ENCODE measurements around the gene C1QTNF3. TPM values are rescaled to one million over a fixed set of nuclear protein-coding genes. Genes with fewer than 3 reads are reported as not detected.

The C1QTNF3 gene
- total RNA-seq, 1 experiment from 2014 or later: 16.1 TPM

DNA sequence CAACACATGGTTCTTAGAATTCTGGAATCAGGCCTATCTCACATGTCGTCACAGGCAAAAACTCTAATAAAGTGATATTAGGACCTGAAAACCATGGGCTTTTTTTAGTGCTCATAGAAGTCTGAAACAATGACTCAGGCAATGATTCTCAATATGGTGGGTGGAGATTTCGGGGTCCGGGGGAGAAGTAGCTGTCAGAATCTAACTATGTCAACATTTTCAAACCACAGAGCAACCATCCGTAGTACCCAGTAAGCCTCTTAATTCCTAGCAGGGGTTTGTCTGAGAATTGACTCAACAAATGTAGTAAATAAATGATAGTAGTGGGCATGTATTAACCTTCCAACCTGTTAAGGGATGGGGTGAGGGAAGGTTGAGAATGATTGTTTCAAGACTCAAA lies 37.8 kb downstream of the C1QTNF3 start:
- Histone ChIP-seq H3K27ac (no peak overlapping the region), H3K4me3 (no peak overlapping the region), H3K9me3 (replicated peaks) (no peaks in the 10 kb centered on the region), H3K36me3 (no peaks in the 10 kb centered on the region; the same call in 1 of the 2 replicates), H3K27me3 (no peaks in the 10 kb centered on the region), H3K4me1 (peaks cover 18% of the 10 kb centered on the region)
- DNase-seq: no peak

- Histone ChIP-seq H3K9me3 (replicated peaks) (no peaks in the 10 kb centered on the region), H3K36me3 (no peaks in the 10 kb centered on the region; the same call in 1 of the 2 replicates), H3K4me1 (peaks cover 10% of the 10 kb centered on the region), H3K27me3 (no peaks in the 10 kb centered on the region), H3K27ac (no peak overlapping the region), H3K4me3 (no peak overlapping the region)
- DNase-seq: no peak
These were observed 39.1 kb downstream of the C1QTNF3 start for GRCh38 chr5:34003941-34004340.

GRCh38 chr5:34002629-34003328 lies 40.2 kb downstream of the C1QTNF3 start:
- Histone ChIP-seq H3K4me1 (peaks cover 9% of the 10 kb centered on the region; the same call in 1 of the 2 replicates), H3K4me3 (no peak overlapping the region), H3K27ac (no peak overlapping the region), H3K9me3 (replicated peaks) (no peaks in the 10 kb centered on the region), H3K27me3 (no peaks in the 10 kb centered on the region), H3K36me3 (no peaks in the 10 kb centered on the region; the same call in 1 of the 2 replicates)
- no peak for DNase-seq

DNA sequence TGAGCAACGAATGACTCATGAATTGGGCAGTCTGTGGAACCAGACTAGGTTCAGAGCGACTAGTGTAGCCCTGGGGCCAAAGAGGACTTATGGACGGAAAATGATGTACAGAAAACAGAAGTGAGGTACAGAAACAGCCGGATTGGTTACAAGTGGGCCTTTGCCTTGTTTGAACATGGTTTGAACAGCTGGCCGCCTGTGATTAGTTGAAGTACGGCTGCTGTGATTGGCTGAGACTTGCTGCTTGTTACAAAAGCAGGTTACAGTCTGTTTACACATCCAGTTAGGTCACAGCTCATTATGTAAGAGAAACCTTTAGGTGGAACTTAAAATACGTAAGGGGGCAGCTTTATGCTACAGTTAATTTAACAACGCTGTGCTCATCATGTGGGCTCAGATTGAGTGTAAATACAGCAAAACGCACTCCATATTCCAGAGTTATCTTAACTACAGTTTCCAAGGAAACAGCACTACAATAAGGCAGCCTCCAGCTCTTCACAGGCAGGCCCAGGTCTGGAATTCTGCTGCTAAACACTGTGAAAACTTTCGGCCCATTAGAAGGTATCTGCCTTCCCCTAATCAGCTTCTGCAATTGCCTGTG lies 41.7 kb downstream of the C1QTNF3 start:
- DNase-seq: peak; percentile 82 to 87
- no peaks in the 10 kb centered on the region; the same call in 1 of the 2 replicates for H3K36me3 ChIP-seq
- no peak overlapping the region for H3K4me3 ChIP-seq
- no peaks in the 10 kb centered on the region for H3K27me3 ChIP-seq
- no peaks in the 10 kb centered on the region for H3K9me3 ChIP-seq (replicated peaks)
- H3K27ac ChIP-seq: peak overlapping the region; percentile 52
- H3K4me1 ChIP-seq: peaks cover 6% of the 10 kb centered on the region; the same call in 1 of the 2 replicates

GRCh38 chr5:33999978-34000377 lies 43.0 kb downstream of the C1QTNF3 start:
- H3K4me3 ChIP-seq: no peak overlapping the region
- no peaks in the 10 kb centered on the region for H3K9me3 ChIP-seq (replicated peaks)
- peaks cover 6% of the 10 kb centered on the region; the same call in 1 of the 2 replicates for H3K4me1 ChIP-seq
- DNase-seq: no peak
- no peak overlapping the region for H3K27ac ChIP-seq
- no peaks in the 10 kb centered on the region for H3K27me3 ChIP-seq
- no peaks in the 10 kb centered on the region; the same call in 1 of the 2 replicates for H3K36me3 ChIP-seq

- H3K27ac ChIP-seq: no peak overlapping the region
- DNase-seq: peak; percentile 44 to 67
- no peaks in the 10 kb centered on the region for H3K27me3 ChIP-seq
- H3K9me3 ChIP-seq (replicated peaks): no peaks in the 10 kb centered on the region; the same call in 1 of the 2 replicates
- H3K4me3 ChIP-seq: no peak overlapping the region
- 0 out of 2 replicates have a peak, but pooled peaks cover 2% of the 10 kb centered on the region for H3K36me3 ChIP-seq
- peaks cover 6% of the 10 kb centered on the region; the same call in 1 of the 2 replicates for H3K4me1 ChIP-seq
These were observed 45.6 kb downstream of the C1QTNF3 start for GRCh38 chr5:33997331-33997983.

DNA sequence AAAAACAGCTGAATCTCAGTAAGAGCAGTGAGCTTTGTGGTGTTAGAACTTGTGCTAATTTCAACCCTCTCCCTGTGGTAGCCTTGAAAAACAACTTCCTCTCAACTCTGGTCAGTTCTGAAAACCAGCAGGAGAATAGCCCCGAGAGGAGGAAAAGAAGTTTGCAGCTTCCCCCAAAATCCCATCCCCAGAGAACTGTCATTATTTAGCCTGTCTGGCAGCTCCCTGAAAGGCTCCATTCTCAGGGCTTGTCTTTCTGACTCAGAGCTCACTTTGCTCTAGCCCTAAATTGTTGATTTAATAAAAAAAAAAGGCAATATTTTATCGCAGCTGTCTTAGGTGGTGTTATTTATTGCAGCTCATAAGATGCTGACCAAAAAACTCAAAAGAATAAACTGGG lies 47.1 kb downstream of the C1QTNF3 start:
- H3K36me3 ChIP-seq: 0 out of 2 replicates have a peak, but pooled peaks cover 2% of the 10 kb centered on the region
- H3K27me3 ChIP-seq: no peaks in the 10 kb centered on the region
- no peak overlapping the region for H3K4me3 ChIP-seq
- H3K27ac ChIP-seq: no peak overlapping the region
- peaks cover 3% of the 10 kb centered on the region; the same call in 1 of the 2 replicates for H3K4me1 ChIP-seq
- H3K9me3 ChIP-seq (replicated peaks): no peaks in the 10 kb centered on the region; the same call in 1 of the 2 replicates
- no peak for DNase-seq

- DNase-seq: no peak
- Histone ChIP-seq H3K27ac (no peak overlapping the region), H3K4me3 (no peak overlapping the region), H3K36me3 (0 out of 2 replicates have a peak, but pooled peaks cover 2% of the 10 kb centered on the region), H3K4me1 (no peaks in the 10 kb centered on the region), H3K27me3 (no peaks in the 10 kb centered on the region), H3K9me3 (replicated peaks) (no peaks in the 10 kb centered on the region; the same call in 1 of the 2 replicates)
These were observed 48.2 kb downstream of the C1QTNF3 start for GRCh38 chr5:33994845-33995244.

GRCh38 chr5:33992864-33993263 lies 50.1 kb downstream of the C1QTNF3 start:
- DNase-seq: no peak

DNA sequence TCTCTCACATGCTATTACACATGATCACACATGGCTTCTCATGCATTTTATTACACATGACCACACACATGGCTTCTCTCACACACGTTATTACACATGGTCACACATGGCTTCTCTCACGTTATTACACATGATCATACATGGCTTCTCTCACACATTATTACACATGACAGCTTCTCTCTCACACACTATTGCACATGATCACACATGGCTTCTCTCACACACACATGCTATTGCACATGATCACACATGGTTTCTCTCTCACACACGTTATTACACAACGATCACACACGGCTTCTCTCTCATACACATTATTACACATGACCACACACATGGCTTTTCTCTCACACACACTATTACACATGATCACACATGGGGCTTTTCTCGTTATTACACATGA lies 57.6 kb downstream of the C1QTNF3 start:
- DNase-seq: no peak
- no peaks in the 10 kb centered on the region for H3K27me3 ChIP-seq
- no peak overlapping the region for H3K27ac ChIP-seq
- H3K4me1 ChIP-seq: no peaks in the 10 kb centered on the region
- no peak overlapping the region for H3K4me3 ChIP-seq
- peaks cover 3% of the 10 kb centered on the region for H3K36me3 ChIP-seq
- no peaks in the 10 kb centered on the region for H3K9me3 ChIP-seq (replicated peaks)

More at GRCh38 chr5:33992864-33993263, 50.1 kb downstream of the C1QTNF3 start:
- Histone ChIP-seq H3K4me1 (no peaks in the 10 kb centered on the region), H3K9me3 (replicated peaks) (no peaks in the 10 kb centered on the region; the same call in 1 of the 2 replicates), H3K27me3 (no peaks in the 10 kb centered on the region), H3K27ac (no peak overlapping the region), H3K4me3 (no peak overlapping the region), H3K36me3 (peaks cover 3% of the 10 kb centered on the region)

- no peak within 1 kb of the TSS for H3K4me3 ChIP-seq
- H3K36me3 ChIP-seq: peaks cover 3% of the 10 kb centered on the region
- no peaks in the 10 kb centered on the region for H3K4me1 ChIP-seq
- no peak within 1 kb of the TSS for H3K27ac ChIP-seq
- no peaks in the 10 kb centered on the region for H3K27me3 ChIP-seq
- no peaks in the 10 kb centered on the region for H3K9me3 ChIP-seq (replicated peaks)
- peak in 1 of 2 experiments; percentile 26 for DNase-seq
These were observed 58.3 kb downstream of the C1QTNF3 start, which contains the start of gene SLC45A2 for GRCh38 chr5:33984671-33985124. Gene SLC45A2 (minus strand): TSS chr5:33984693. CDS start chr5:33984583, 110 bp downstream.

GRCh38 chr5:33984178-33984577 lies 58.8 kb downstream of the C1QTNF3 start:
- no peak for DNase-seq
- Histone ChIP-seq H3K4me3 (no peak overlapping the region), H3K36me3 (peaks cover 3% of the 10 kb centered on the region), H3K9me3 (replicated peaks) (no peaks in the 10 kb centered on the region), H3K27me3 (0 out of 2 replicates have a peak, but pooled peaks cover 3% of the 10 kb centered on the region), H3K27ac (no peak overlapping the region), H3K4me1 (no peaks in the 10 kb centered on the region)

- no peak overlapping the region for H3K27ac ChIP-seq
- no peaks in the 10 kb centered on the region for H3K36me3 ChIP-seq
- DNase-seq: no peak
- 0 out of 2 replicates have a peak, but pooled peaks cover 5% of the 10 kb centered on the region for H3K27me3 ChIP-seq
- H3K9me3 ChIP-seq (replicated peaks): no peaks in the 10 kb centered on the region
- no peak overlapping the region for H3K4me3 ChIP-seq
- no peaks in the 10 kb centered on the region for H3K4me1 ChIP-seq
These were observed 61.4 kb downstream of the C1QTNF3 start for GRCh38 chr5:33981408-33982162.

GRCh38 chr5:33980030-33980429 lies 63.0 kb downstream of the C1QTNF3 start:
- no peaks in the 10 kb centered on the region for H3K4me1 ChIP-seq
- no peaks in the 10 kb centered on the region for H3K9me3 ChIP-seq (replicated peaks)
- no peak for DNase-seq

More at GRCh38 chr5:33980030-33980429, 63.0 kb downstream of the C1QTNF3 start:
- Histone ChIP-seq H3K27ac (no peak overlapping the region), H3K27me3 (0 out of 2 replicates have a peak, but pooled peaks cover 5% of the 10 kb centered on the region), H3K36me3 (no peaks in the 10 kb centered on the region), H3K4me3 (no peak overlapping the region)
